GM12891 (cell line): ENCODE data around the gene IZUMO4.

Experiments
- PAX5 ChIP-seq: IDR thresholded peaks from 2 replicates; pipeline ENCODE4 v1.6.1; 2011; ENCODE audit warnings: low read length, moderate library complexity, mild to moderate bottlenecking; ENCODE audit not compliant: insufficient read depth, severe bottlenecking
- POLR2A ChIP-seq: IDR thresholded peaks from 2 replicates; pipeline ENCODE4 v1.6.1; 2011; ENCODE audit warnings: low read depth, low read length, control low read depth
- POLR2AphosphoS5 ChIP-seq: IDR thresholded peaks from 2 replicates; pipeline ENCODE4 v1.6.1; 2011; ENCODE audit warnings: low read depth, low read length, control low read depth
- POU2F2 ChIP-seq: IDR thresholded peaks from 2 replicates; pipeline ENCODE4 v1.6.1; 2011; ENCODE audit warnings: low read depth, mild to moderate bottlenecking, control low read depth, low read length, moderate library complexity
- SPI1 ChIP-seq: IDR thresholded peaks from 2 replicates; pipeline ENCODE4 v1.6.1; 2011; ENCODE audit warnings: low read depth, low read length, control low read depth
- TAF1 ChIP-seq: IDR thresholded peaks from 2 replicates; pipeline ENCODE4 v1.6.1; 2011; ENCODE audit warnings: low read depth, low read length, control low read depth

DNA sequence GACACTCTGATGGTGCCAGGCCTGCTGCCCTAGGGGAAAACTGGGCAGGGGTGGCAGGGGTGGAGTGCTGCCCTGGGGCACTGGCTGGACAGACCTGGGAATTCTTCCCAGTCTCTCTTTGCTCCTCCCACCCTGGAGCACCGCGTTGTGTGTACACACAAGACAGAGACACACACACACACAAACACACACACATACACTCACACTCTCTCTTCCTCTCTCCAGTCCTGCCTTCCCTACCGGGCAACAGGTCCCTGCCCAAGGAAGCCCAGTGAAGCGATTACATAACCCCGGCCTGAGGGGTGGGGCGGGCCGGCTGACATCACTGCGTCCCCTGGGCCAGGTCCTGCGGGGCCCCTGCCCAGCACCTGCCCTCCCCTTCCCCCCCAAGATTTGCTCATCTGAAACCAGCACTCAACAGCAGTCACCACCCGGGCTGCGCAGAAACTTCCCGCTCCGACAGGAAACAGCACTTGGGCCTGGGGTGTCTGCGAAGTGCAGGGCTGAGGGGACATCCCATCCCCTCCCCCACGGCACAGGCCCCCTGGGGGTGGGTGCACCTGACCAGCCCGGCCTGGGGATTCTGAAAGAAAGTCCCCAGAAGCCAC, 46.9 kb upstream of the IZUMO4 start:
- TF ChIP-seq POLR2AphosphoS5 (0 out of 2 replicates have a peak, but pooled peaks have one; percentile 26), TAF1 (0 out of 2 replicates have a peak, but pooled peaks have one; percentile 50), POLR2A (peak; percentile 49; the same call in 1 of the 2 replicates), POU2F2 (no peak), PAX5 (no peak), SPI1 (peak; percentile 49)
